CD4-positive, alpha-beta T cell treated with Interleukin-2 at 100 ng/mL for 4 hours (primary cell): ENCODE results near the gene SVIL.
"Not testable (repeated sequence)": the region's sequence is repeated elsewhere in the genome, so short reads cannot be mapped to it uniquely, and the experiment has no call there.

Experiments used
- DNase-seq: peaks from one replicate; pipeline ENCODE4 v3.0.0-alpha.2; 2020; ENCODE audit warnings: low spot score

The SVIL gene

GRCh38 chr10:29600067-29600466, 34.7 kb downstream of the SVIL start:
- peak; percentile 29 for DNase-seq

DNA sequence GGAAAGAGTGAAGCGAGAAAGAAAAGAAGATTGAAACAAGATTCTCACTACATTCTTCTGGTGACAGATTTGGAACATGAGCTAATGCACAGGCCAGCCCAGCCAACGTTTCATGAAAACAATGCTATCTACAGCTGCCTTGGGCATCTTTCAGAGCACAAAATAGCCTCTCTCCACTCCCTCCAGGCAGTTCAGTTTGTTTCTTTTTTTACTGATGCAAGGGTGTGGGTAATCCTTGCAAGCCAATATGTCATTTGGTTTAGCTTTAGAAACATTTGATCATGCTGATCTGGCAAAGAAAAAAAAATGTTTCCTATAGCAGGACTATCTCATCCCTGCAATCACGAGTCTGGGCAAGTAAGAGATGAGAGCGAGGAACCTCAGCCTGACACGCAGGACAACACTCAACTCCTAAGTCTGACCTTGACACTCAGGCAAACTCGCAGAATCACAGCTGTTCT, 35.9 kb downstream of the SVIL start:
- no peak for DNase-seq

DNA sequence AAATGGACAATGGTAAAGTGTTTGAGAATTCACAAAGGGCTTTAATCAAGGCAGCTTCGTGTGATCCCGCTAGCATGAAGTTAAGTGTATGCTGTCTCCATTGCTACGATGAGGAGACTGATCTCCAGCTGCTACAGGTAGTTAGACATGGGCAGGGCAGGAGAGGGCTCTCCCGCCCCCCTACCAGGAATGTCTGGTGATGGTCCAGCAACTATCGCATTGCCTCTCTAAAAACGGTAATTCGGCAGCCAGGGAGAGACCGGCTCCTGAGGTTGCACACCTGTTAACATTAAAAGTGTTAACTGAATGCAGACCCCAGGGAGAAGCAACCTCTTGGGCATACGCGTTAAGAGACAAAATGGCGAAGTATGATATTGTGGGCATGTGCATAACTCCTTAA, 37.9 kb downstream of the SVIL start:
- DNase-seq = no peak

GRCh38 chr10:29596356-29596755, 38.4 kb downstream of the SVIL start:
- DNase-seq = no peak

DNA sequence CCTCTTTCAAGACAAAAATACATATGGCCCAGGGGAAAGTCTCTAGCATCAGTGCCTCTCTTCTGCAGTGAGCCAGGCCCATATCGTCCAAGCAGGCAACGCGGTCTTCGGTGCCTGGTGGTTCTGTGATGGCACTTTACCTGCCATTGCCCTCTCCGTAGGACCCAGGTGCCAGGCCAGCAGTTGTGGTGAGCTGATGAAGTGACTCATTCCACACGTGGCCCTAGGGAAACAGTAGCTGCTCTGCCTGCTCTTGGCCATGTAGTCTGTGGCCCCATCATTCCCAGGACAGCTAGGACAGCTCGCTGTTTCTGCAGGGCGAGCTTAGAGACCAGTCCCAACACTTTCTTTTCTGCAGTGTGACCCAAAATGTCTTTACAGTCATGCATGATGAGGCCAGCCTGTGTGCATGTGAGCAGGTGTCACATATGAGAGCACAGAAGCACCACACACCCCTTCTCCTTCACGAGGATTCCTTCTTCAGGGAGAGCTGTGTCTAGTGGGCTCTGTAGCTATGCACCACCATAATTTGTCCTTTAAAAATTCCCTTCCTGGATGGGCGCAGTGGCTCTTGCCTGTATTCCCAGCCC, 39.0 kb downstream of the SVIL start:
- no peak for DNase-seq

GRCh38 chr10:29595146-29595545, 39.6 kb downstream of the SVIL start:
- DNase-seq = no peak

DNA sequence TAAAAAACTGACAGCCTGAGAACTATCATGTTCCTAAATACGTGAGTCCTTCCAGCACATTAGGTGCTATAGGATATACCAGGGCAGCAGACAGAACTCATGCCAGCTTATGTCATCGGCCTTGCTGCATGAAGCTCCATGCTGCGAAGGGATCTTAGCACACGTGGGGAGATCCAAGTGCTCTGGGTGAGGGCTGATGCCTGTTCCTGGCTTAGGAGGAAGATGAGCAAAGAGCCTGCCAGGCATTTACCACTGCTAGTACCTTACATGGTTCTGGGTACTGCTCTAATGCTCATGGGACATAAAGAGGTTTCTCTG, 43.2 kb downstream of the SVIL start:
- no peak for DNase-seq

DNA sequence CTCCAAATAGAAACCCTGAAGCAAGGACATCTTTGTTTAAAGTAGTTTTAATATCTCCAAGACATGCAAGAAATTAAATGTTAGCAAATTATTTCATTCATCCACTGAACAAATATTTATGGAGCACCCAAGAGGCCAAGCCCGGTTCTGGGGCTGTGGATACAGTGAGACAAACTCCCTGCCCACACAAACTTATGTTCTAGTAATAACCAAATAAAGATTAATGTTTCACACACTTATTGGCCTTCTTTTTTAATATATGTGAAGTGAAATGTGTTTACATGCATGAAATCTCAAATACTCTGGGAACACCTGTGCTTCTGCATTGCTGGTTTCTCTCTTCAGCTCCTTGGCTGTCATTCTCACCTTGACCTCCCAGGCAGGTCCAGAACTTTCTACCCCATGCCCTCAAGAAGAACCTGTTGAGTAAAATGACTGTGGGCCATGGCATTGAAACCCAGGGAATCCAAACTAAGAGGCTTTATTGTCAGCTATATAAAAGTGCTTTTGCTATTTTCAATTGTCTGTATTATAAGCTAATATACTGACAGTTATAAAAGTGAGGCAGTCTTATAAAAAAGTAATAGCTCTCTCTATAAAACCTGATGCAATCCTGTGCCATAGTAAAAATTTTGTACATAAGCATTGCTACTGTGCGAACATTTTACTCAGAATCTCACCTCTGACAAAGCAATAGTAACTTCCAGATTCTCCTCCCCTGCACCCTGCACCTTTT, 43.7 kb downstream of the SVIL start:
- DNase-seq = no peak

GRCh38 chr10:29588629-29589421, 45.9 kb downstream of the SVIL start:
- DNase-seq = no peak

DNA sequence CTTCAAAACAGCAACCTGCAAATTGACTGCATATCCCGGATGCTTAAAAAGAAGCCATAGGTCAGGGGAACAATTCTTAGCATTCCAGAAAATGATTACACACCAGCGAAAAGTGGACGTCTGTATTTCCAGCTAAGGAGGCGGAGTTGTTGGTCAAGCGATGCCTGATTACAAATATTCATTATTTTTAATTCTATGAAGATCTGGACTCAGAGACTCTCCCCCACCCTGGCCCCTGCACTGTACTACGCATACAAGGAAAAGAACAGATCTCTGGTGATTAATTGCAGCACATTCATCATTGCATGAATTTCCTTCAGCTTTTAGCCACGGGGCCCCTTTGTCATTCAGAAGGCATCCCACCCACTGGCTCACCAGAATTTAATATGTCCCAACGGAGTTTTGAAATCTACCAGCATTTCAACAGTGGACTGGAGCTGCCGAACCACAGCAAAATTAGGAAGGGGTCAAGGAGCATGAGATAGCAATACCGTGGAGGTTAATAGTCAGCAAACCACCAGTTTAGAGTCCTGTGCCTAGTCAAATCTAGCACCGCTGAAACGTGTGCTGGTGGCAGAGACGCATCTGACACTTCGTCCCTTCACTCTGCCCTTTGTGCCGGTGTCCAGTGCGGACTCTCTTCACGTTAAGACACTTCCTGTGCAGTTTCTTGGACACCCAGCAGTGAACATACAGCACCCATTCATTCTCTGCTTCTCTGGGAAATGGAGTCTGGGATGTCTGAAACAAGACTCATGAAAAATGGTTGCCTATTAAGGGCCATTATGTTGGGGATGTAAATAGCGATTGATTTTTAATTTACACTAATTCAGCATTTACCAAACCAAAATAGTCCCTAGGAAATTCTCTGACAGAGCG, 46.8 kb downstream of the SVIL start:
- not testable (repeated sequence) for DNase-seq

DNA sequence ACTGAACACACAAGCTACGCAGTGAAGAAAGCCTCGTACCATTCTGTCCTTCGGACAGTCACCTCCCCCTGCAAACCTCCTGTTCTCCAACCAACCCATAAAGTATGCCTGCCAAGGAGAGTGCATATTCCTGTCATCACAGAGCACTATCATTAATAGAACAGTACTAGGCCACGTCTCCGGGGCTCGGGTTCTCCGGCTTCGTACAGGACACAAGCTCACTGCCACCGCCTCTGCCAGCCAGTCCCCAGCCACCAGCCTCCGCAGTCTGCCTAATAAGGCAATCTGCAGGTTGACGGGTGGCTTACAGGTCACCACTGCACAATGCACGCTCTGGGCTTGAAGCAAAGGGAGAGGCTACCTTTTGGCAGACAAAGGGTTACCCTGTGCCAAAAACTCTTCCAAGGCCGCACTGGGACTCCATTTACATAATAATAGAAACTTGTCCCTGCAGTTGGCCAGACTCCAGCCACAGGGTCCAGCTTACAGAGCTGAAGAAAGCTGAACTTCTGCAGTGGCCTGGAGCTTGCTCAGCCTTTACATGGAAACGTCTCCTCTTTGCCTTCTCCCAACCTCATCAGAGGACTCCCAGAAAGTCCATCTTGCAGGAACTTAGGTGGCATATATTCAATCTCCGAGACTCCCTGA, 47.5 kb downstream of the SVIL start:
- not testable (repeated sequence) for DNase-seq

DNA sequence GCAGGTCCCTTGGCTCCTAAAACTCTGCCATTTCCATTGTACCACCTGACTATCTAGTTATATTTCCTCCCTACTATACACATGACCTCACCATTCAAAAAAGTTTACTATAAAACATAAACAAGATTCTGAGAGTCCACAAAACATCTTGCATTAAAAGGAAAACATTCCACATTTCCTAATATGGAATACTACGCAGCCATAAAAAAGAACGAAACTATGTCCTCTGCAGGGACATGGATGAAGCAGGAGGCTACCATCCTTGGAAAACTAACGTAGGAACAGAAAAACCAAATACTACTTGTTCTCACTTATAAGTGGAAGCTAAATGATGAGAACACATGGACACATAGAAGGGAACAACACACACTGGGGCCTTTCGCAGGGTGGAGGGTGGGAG, 48.3 kb downstream of the SVIL start:
- DNase-seq = no peak

DNA sequence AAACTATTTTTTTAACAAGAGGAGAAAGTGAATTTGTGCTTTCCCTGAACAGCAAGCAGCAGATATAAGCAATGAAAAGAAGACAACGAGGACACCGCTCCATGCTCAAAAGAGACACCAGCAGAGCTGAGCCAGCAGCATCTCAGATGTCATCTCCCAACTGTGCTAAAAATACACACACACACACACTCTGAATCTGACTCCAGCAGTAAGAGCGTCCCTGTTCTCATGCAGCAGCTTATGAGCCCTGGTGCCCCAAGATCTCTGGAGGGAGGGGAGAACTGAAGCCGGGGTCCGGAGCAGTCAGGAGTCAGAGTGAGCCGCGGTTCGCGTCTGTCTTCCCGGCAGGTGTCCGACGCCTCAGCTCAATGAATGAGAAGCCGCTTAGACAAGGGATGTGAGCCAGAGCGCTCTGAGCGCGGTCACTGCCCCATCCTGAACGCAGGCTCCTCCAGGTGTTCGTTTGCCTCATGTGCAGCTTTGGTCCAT, 49.2 kb downstream of the SVIL start:
- no peak for DNase-seq

GRCh38 chr10:29584436-29584835, 50.3 kb downstream of the SVIL start:
- DNase-seq = no peak

- no peak for DNase-seq
Observed at GRCh38 chr10:29583674-29584073, 51.1 kb downstream of the SVIL start.

DNA sequence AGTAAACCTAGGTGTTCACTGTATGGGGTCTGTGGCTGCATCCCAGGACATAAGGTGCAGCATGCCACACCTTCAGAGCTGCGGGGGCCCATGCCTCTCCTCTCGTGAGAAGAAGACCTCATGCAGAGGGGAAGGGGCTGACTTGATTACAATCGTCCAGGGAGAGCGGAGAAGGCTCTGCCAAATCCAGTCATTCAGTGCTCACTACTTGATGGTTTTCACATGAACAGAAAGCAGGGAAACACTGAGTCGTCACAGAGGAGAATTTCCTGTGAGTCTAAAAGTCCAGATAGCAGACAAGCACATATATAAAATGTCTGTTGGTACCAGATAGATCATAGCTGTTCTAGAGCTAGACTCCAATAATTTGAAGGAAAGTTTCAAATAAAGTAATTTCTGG, 52.0 kb downstream of the SVIL start:
- DNase-seq = not testable (repeated sequence)

GRCh38 chr10:29579455-29579970, 55.3 kb downstream of the SVIL start:
- DNase-seq = no peak

DNA sequence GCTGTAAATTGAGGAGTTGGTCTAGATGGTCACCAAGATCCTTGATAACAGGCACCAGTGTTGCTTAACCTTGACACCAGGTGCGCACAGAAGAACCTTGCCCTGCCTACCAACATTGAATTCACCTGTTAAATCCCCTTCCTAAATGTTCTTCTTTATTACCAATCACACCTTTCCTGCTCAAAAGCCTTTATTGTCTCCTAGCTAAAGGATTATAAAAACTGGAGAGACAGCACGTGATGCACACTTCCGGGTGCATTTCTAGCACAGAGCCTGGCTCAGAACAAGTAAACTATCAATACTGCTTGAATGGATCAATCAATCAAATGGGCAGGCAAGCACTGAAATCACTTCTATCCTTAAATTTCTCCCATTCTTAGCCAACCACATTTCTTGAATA, 56.3 kb downstream of the SVIL start:
- DNase-seq = no peak

- DNase-seq = no peak
Observed at GRCh38 chr10:29576681-29577080, 58.1 kb downstream of the SVIL start.

GRCh38 chr10:29575098-29575455, 59.7 kb downstream of the SVIL start:
- DNase-seq = no peak
